GM13977 (cell line): ENCODE results near the gene CD8B.

ENCODE experiments used
- DNase-seq: peaks from one replicate; pipeline ENCODE4 v3.0.0; 2012; ENCODE audit warnings: low spot score
- in situ Hi-C: fragments of 300-500 bp; cut with MboI; formaldehyde crosslinking; loops from one replicate; pipeline ENCODE4 v1.12.0; 2022; ENCODE audit warnings: low sequenced_read_pairs, low pct_unique_long_range_greater_than_20kb, mixed read lengths, inconsistent platforms; ENCODE audit not compliant: unreplicated experiment
- TF ChIP-seq, protein P1 (sequence below): IDR thresholded peaks from 2 replicates; pipeline ENCODE4 v1.5.1; 2012; ENCODE audit warnings: mild to moderate bottlenecking, control low read depth; ENCODE audit not compliant: insufficient read depth; ENCODE audit errors: extremely low read depth, missing control alignments

CD8B gene

DNA sequence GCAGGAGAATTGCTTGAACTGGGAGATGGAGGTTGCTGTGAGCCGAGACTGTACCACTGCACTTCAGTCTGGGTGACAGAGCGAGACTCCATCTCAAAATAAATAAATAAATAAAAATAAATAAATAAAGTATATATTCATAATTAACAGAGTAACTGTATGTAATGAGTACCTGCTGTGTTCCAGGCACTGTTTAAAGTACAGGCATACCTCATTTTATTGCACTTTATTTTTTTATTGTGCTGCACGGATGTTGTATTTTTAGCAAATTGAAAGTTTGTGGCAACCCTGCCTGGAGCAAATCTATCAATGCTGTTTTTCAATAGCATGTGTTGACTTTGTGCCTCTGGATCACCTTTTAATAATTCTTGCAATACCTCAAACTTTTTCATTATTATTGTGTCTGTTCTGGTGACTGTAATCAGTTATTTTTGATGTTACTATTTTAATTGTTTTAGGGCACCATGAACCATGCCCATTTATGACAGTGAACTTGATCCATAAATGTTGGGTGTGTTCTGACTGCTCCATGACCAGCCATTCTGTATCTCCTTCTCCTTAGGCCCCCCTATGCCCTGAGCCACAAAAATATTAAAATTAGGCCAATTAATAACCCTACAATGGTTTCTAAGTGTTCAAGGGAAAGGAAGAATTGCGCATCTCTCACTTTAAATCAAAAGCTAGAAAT, 43.4 kb downstream of the CD8B start:
- in situ Hi-C loops: no loop called here

DNA sequence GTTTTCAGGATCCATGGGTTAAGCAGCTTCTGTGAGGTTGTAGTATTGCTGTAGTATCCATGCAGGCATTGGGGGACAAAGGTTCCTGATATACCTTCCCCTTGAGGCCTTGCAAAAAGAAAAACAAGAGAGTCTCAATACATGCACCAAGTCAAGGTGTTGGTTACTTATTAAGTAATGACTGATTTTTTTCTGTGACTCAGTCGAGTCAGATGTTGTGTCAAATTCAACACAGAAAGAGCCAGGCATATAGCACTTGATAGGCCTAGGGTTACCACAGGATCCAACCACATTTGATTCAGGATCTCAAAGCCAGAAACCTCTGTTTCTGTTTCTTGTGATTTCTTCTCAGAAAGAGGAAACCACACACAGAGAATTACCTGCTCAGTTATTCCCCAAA, 46.1 kb downstream of the CD8B start:
- TF ChIP-seq, protein P1, sequence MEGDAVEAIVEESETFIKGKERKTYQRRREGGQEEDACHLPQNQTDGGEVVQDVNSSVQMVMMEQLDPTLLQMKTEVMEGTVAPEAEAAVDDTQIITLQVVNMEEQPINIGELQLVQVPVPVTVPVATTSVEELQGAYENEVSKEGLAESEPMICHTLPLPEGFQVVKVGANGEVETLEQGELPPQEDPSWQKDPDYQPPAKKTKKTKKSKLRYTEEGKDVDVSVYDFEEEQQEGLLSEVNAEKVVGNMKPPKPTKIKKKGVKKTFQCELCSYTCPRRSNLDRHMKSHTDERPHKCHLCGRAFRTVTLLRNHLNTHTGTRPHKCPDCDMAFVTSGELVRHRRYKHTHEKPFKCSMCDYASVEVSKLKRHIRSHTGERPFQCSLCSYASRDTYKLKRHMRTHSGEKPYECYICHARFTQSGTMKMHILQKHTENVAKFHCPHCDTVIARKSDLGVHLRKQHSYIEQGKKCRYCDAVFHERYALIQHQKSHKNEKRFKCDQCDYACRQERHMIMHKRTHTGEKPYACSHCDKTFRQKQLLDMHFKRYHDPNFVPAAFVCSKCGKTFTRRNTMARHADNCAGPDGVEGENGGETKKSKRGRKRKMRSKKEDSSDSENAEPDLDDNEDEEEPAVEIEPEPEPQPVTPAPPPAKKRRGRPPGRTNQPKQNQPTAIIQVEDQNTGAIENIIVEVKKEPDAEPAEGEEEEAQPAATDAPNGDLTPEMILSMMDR: no peak
- DNase-seq: no peak
- in situ Hi-C loops: no loop called here

More for the DNA sequence above, 43.4 kb downstream of the CD8B start:
- TF ChIP-seq, protein P1: no peak
- DNase-seq: no peak

GRCh38 chr2:86809481-86810121, 52.1 kb downstream of the CD8B start:
- DNase-seq: no peak
- TF ChIP-seq, protein P1: no peak
- in situ Hi-C loops: no loop called here

DNA sequence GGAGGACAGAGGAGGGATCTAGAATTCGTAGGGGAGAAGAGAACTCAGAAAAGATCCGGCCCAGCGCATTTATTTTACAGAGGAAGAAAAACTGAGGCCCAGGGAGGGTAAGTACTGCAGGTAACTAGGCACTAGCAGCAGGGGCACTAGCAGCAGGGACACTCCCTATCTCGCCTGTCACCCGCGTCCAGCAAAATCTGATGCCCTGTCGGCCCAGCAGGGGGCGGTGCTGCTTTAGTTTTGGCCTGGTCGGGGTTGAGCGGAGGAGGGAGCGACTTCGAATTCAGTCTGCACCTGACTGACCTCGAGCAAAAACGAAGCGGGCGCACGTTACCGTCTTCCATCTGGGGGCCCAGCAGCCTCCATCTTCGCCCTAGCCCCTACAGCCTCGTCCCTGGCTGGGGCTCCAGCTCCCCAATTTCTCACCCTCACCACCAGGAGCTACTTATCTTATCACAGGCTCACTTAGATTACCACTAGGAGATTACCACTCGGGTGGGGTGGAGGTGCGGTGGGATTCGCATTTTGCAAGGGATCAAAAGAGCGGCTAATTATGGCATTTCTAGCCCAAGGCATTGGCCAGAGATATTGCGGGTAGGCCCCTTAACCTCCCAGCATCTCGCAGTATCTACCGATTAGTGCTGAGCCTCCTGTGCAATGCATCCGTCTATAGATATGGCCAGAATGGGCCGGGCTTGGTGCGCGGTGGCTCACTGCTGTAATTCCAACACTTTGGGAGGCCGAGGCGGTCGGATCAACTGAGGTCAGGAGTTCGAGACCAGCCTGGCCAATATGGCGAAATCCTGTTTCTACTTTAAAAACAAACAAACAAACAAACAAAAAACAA, 53.1 kb downstream of the CD8B start:
- TF ChIP-seq, protein P1: peak; percentile 95
- in situ Hi-C loops: no loop called here
- peak; percentile 98 for DNase-seq

GRCh38 chr2:86807468-86808275, 54.0 kb downstream of the CD8B start:
- TF ChIP-seq, protein P1: no peak
- DNase-seq: peak; percentile 66
- in situ Hi-C loops: no loop called here

GRCh38 chr2:86807133-86807467, 54.6 kb downstream of the CD8B start:
- in situ Hi-C loops: no loop called here
- TF ChIP-seq, protein P1: no peak
- no peak for DNase-seq
